ENCODE measurements around the gene DIP2B. TPM values are rescaled to one million over a fixed set of nuclear protein-coding genes. Genes with fewer than 3 reads are reported as not detected.

The DIP2B gene
- total RNA-seq, 1 experiment from 2014 or later, result 26.1 TPM

DNA sequence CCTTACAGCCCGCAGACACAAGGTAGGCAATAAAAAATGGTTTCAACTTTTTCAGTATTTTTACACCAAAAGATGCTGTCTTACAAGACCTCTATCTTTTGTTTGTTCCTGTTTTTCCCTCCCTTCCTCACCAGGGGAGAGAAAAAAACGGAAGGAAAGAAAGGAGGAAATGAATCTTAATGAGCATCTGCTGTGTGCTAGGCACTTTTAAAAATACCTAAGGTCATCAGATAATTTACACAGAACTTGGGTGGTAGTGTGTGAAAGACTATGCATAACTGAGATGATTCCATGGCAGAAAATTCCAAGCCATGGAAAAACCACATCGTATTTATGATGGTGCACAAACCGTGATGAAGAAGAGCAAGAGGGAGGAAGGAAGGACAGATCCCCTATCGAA lies 121.2 kb downstream of the DIP2B start:
- H3K9me3 Mint-ChIP-seq, result no peaks in the 10 kb centered on the region
- DNase-seq (ENCODE audit: low spot score) (no peak), ATAC-seq (no peak)
- peaks cover 21% of the 10 kb centered on the region for H3K36me3 Mint-ChIP-seq
- no peaks in the 10 kb centered on the region for H3K27me3 Mint-ChIP-seq (ENCODE audit: low read depth)
- H3K4me1 Mint-ChIP-seq, result peaks cover 39% of the 10 kb centered on the region
- peak; percentile 41; the same call in 1 of the 2 replicates for TF ChIP-seq ETV6 (CRISPR knock-in tag; IDR thresholded peaks at IDR 0.05)
- TF ChIP-seq E2F1 (CRISPR knock-in tag; IDR thresholded peaks at IDR 0.05), result no peak
- CTCF ChIA-PET, result interaction anchor here (3.1 kb wide), 1 partner anchor 12 kb away, joined by 8 read pairs; no protein-coding TSS in a partner anchor
- no peak overlapping the region for H3K4me3 Mint-ChIP-seq
- POLR2A ChIA-PET, result no interaction called here
- H3K27ac Mint-ChIP-seq, result peak overlapping the region; percentile 94

GRCh38 chr12:50627491-50627890 lies 122.7 kb downstream of the DIP2B start:
- no peak for TF ChIP-seq E2F4 (CRISPR knock-in tag; IDR thresholded peaks at IDR 0.05; ENCODE audit: borderline replicate concordance, low read depth)
- no peak for TF ChIP-seq E2F1 (CRISPR knock-in tag; IDR thresholded peaks at IDR 0.05)
- TF ChIP-seq, protein P1, sequence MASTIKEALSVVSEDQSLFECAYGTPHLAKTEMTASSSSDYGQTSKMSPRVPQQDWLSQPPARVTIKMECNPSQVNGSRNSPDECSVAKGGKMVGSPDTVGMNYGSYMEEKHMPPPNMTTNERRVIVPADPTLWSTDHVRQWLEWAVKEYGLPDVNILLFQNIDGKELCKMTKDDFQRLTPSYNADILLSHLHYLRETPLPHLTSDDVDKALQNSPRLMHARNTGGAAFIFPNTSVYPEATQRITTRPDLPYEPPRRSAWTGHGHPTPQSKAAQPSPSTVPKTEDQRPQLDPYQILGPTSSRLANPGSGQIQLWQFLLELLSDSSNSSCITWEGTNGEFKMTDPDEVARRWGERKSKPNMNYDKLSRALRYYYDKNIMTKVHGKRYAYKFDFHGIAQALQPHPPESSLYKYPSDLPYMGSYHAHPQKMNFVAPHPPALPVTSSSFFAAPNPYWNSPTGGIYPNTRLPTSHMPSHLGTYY (CRISPR knock-in tag; IDR thresholded peaks at IDR 0.05), result no peak
- TF ChIP-seq RORB (CRISPR knock-in tag; IDR thresholded peaks at IDR 0.05), result no peak
- no peak for TF ChIP-seq ATF3 (CRISPR knock-in tag; conservative IDR thresholded peaks at IDR 0.05)
- TF ChIP-seq ZNF423 (CRISPR knock-in tag; IDR thresholded peaks at IDR 0.05), result no peak
- no peak for TF ChIP-seq GRHL2 (CRISPR knock-in tag; IDR thresholded peaks at IDR 0.05; ENCODE audit: insufficient replicate concordance, severe bottlenecking)
- TF ChIP-seq, protein P2, sequence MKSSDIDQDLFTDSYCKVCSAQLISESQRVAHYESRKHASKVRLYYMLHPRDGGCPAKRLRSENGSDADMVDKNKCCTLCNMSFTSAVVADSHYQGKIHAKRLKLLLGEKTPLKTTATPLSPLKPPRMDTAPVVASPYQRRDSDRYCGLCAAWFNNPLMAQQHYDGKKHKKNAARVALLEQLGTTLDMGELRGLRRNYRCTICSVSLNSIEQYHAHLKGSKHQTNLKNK (CRISPR knock-in tag; IDR thresholded peaks at IDR 0.05), result no peak
- TF ChIP-seq USF1 (CRISPR knock-in tag; IDR thresholded peaks at IDR 0.05), result no peak
- no peak for TF ChIP-seq NFE2L1 (CRISPR knock-in tag; IDR thresholded peaks at IDR 0.05)
- no peak for TF ChIP-seq ZNF138 (CRISPR knock-in tag; conservative IDR thresholded peaks at IDR 0.05)
- TF ChIP-seq ZBTB21 (CRISPR knock-in tag; IDR thresholded peaks at IDR 0.05; ENCODE audit: borderline replicate concordance), result no peak
- no peak for TF ChIP-seq RELA (CRISPR knock-in tag; IDR thresholded peaks at IDR 0.05; ENCODE audit: borderline replicate concordance)
- TF ChIP-seq, protein P3, sequence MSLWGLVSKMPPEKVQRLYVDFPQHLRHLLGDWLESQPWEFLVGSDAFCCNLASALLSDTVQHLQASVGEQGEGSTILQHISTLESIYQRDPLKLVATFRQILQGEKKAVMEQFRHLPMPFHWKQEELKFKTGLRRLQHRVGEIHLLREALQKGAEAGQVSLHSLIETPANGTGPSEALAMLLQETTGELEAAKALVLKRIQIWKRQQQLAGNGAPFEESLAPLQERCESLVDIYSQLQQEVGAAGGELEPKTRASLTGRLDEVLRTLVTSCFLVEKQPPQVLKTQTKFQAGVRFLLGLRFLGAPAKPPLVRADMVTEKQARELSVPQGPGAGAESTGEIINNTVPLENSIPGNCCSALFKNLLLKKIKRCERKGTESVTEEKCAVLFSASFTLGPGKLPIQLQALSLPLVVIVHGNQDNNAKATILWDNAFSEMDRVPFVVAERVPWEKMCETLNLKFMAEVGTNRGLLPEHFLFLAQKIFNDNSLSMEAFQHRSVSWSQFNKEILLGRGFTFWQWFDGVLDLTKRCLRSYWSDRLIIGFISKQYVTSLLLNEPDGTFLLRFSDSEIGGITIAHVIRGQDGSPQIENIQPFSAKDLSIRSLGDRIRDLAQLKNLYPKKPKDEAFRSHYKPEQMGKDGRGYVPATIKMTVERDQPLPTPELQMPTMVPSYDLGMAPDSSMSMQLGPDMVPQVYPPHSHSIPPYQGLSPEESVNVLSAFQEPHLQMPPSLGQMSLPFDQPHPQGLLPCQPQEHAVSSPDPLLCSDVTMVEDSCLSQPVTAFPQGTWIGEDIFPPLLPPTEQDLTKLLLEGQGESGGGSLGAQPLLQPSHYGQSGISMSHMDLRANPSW (CRISPR knock-in tag; conservative IDR thresholded peaks at IDR 0.05; ENCODE audit: low read depth), result no peak
- no peak for TF ChIP-seq SP1 (CRISPR knock-in tag; conservative IDR thresholded peaks at IDR 0.05)
- no peak for TF ChIP-seq NR2C2 (CRISPR knock-in tag; IDR thresholded peaks at IDR 0.05)
- no peak for TF ChIP-seq ZNF671 (CRISPR knock-in tag; IDR thresholded peaks at IDR 0.05)
- TF ChIP-seq ZNF317 (CRISPR knock-in tag; IDR thresholded peaks at IDR 0.05; ENCODE audit: borderline replicate concordance, low read depth), result no peak
- no peak for ATAC-seq
- Mint-ChIP-seq H3K27ac (peak overlapping the region; percentile 19), H3K4me3 (no peak overlapping the region), H3K4me1 (peaks cover 25% of the 10 kb centered on the region), H3K27me3 (ENCODE audit: low read depth) (no peaks in the 10 kb centered on the region), H3K36me3 (peaks cover 25% of the 10 kb centered on the region), H3K9me3 (no peaks in the 10 kb centered on the region)
- CTCF ChIA-PET, result no interaction called here
- POLR2A ChIA-PET, result no interaction called here
- no peak for DNase-seq (ENCODE audit: low spot score)
